Stimulated activated CD8-positive, alpha-beta memory T cell treated with anti-CD3 and anti-CD28 coated beads, Interleukin-15, amount 100 ng/mL, for 1 hour (primary cell): ENCODE data around the gene PATZ1.
"Not testable (repeated sequence)": the region's sequence is repeated elsewhere in the genome, so short reads cannot be mapped to it uniquely, and the experiment has no call there.

Experiments
- DNase-seq: peaks from one replicate; pipeline ENCODE4 v3.0.0-alpha.2; 2020; ENCODE audit warnings: low read depth

PATZ1 gene

GRCh38 chr22:31343235-31344191, 2.6 kb downstream of the PATZ1 start:
- DNase-seq, result no peak

- DNase-seq, result no peak
Measured at GRCh38 chr22:31342389-31343140, 3.6 kb downstream of the PATZ1 start.

GRCh38 chr22:31341386-31342088, 4.6 kb downstream of the PATZ1 start:
- no peak for DNase-seq

DNA sequence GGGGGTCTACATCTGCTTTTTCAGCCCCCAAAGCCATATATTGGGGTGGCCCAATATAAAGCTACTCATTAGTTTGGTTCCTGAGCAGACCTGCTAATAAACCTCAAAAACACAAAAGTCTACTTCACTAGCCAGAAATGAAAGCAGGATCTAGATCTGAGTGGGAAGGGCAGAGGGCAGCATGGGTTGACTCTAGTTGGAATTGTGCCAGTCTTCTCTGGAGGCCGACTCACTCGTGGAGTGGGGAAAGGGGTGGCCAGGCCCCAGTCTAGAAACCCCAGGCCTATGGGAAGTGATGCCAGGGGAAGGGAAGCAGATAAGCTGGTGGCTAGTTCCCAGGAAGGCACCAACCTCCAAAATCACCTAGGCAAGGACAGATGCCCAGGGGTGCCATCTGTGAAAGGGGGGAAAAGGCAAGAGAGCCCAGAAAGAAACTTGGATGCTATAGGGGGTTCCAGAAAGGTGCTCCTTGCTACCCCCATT, 5.3 kb downstream of the PATZ1 start:
- no peak for DNase-seq

DNA sequence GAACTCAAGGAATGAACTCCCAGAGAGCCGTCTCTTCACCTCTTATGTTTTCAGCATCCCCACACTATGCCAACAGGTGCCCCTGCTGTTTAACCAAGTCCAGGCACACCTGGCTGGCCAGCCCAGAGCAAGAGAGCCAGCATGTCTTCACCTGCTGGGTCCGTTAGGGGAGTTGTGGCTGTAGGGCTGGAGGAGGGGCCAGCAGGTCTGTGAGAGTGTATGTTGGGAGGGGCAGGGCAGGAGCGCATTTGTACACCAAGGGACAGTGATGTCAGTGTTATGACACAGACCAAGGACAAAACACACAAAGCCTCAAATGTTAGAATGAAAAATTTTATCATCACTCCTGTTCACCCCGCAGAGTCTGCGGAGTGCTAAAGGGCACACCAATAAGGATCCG, 5.8 kb downstream of the PATZ1 start:
- no peak for DNase-seq

GRCh38 chr22:31339148-31339832, 6.9 kb downstream of the PATZ1 start:
- DNase-seq, result no peak

DNA sequence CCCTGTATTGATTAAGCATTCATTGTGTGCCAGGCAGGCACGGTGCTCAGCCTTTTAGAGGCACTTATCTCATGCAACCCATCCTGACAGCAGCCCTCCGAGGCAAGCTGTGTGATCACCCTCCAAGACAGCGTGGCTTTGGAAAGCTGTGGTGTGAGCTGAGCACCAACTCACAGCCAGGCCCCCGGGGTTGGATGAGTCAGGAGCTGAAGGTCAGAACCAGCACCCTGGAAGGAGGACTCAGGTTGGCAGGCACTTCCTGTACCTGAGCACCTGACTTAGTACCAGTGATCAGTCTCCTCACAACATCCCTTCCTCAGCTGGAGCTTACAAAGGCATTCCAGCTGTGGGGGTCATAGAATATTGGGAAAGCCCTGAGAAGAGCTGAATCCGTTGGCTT, 9.0 kb downstream of the PATZ1 start:
- DNase-seq, result no peak

GRCh38 chr22:31334329-31334728, 11.8 kb downstream of the PATZ1 start:
- no peak for DNase-seq

DNA sequence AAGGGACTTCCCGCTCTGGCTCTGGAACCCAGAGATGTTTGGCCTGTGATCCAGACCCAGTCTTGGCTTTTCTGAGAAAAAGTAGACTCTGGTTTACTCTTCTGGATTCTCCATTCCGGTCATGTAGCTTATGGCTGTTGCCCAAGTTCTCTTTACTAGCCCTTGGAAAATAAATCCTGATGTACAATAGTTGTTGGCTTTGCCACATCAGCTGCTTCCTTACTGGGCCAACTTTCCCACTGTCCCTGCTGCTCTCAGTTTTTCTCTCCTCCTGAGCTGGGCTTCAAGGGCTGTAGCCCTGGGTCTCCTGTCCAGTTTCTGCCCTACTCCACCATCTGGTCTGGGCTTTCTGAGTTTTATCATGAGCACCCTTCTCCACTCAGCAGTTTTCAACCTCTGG, 12.5 kb downstream of the PATZ1 start:
- no peak for DNase-seq

DNA sequence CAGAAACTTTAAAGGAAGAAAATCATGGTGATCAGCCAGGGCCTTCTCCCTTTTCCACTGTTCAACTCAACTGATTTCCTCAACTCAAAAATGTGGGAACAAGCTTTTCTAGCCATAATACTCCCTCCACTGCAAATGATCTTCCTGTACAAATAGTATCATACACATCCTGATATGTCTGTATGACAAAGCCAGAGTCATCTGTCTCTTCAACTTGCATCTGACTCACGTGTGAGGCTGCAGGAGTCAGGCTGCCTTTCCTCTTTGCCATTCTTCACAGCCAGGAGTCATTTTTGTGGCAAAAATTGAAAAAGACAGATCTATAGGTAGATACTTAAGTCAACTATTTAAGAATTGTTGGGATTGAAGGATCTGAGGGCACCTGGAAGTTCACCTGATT, 13.3 kb downstream of the PATZ1 start:
- no peak for DNase-seq

- no peak for DNase-seq
Measured at GRCh38 chr22:31332010-31332409, 14.1 kb downstream of the PATZ1 start.

DNA sequence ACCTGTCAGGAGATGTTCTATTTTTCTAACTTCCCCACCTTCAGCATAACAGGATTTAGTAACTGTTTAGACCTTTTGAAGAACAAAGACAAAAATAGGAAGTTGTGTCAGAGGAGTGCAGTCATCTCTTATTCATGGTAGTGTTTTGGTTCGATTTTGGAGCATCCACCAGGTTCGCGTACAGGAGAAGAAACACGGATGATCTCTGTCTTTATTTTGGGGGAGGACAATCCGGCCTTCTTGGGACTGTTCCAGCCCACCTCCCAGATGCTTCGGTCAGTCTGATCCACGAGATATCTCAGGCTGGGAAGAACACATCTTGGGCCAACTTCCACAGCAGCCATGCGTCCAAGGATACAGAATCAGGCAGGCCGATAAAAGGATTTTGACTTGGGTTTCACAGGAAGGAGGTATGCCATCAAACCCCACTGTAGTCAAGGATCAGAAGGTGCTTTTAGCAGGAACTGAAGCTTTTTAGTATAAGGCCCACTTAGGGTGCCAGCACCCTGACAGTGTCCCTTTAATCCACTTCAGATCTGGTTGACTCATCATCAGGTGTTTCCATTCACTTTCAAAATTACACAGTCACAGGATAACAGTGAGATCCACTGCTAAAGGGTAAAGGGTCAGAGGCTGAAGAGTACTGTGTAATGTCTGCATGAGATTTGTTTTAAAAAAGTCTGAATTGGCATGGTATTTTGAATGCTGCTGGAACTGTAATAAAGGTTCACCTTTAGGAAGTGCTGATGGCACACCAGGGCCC, 16.5 kb downstream of the PATZ1 start:
- no peak for DNase-seq

DNA sequence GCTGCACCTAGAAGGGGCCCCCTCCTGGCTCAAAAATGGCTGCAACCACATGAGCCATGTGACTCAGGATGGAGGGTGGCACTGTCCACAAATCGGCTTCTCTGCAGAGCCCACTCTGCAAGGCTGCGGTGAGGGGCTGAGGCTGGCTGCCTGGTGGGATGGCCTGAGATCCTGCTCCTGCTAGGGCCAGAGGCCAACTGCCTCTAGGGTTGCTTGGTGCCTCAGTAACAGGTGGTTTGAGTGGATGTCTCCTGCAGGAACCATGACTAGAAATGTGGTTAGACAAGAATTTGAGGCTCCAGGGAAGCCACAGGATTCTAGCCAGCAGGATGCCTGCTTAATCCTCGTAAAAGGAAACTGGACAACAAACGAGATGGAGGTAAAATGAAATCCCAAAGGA, 17.1 kb downstream of the PATZ1 start:
- no peak for DNase-seq

DNA sequence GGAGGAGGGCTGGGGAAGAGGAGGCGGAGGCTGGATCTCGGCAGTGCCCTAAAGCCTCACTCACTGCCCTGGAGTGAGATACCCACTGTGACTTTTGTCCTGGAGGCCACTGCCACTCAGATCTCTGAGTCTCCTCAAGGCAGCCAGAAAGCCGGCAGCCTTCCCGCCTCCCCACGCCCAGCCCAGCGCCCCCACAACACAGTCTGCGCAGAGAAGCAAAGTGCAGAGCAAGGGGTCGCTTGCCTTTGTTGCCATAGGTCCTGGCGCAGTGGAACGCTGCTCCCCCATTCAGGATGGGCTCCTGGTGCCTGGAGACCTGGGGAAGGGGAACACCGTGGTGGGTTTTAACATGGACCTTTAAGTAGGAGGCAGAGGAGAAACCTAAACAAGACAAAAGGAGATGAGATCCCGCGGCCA, 17.6 kb downstream of the PATZ1 start:
- no peak for DNase-seq

- no peak for DNase-seq
Measured at GRCh38 chr22:31327806-31328543, 18.2 kb downstream of the PATZ1 start.

- no peak for DNase-seq
Measured at GRCh38 chr22:31326877-31327276, 19.3 kb downstream of the PATZ1 start.

- DNase-seq, result no peak
Measured at GRCh38 chr22:31323578-31324550, 22.3 kb downstream of the PATZ1 start.

GRCh38 chr22:31321421-31321820, 24.7 kb downstream of the PATZ1 start:
- DNase-seq, result no peak

- not testable (repeated sequence) for DNase-seq
Measured at GRCh38 chr22:31314220-31314619, 31.9 kb downstream of the PATZ1 start.
